ENCODE results near the gene RHOD.

- TF ChIP-seq, protein P1, sequence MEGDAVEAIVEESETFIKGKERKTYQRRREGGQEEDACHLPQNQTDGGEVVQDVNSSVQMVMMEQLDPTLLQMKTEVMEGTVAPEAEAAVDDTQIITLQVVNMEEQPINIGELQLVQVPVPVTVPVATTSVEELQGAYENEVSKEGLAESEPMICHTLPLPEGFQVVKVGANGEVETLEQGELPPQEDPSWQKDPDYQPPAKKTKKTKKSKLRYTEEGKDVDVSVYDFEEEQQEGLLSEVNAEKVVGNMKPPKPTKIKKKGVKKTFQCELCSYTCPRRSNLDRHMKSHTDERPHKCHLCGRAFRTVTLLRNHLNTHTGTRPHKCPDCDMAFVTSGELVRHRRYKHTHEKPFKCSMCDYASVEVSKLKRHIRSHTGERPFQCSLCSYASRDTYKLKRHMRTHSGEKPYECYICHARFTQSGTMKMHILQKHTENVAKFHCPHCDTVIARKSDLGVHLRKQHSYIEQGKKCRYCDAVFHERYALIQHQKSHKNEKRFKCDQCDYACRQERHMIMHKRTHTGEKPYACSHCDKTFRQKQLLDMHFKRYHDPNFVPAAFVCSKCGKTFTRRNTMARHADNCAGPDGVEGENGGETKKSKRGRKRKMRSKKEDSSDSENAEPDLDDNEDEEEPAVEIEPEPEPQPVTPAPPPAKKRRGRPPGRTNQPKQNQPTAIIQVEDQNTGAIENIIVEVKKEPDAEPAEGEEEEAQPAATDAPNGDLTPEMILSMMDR (IDR thresholded peaks at IDR 0.05) = no peak
- no peak for TF ChIP-seq POLR2A (IDR thresholded peaks at IDR 0.05)
These were observed 34.1 kb downstream of the RHOD start for GRCh38 chr11:67090717-67091116.
